ENCODE measurements around the gene KLHL29. TPM values are rescaled to one million over a fixed set of nuclear protein-coding genes. Genes with fewer than 3 reads are reported as not detected.

Gene KLHL29
- polyA plus RNA-seq, 1 donor from 2014 or later, result 42.4 TPM

GRCh38 chr2:23356711-23357110, 28.3 kb upstream of the KLHL29 start:
- no peak overlapping the region for H2AFZ ChIP-seq (ENCODE audit: low read depth, low read length)

GRCh38 chr2:23359631-23360567, 25.1 kb upstream of the KLHL29 start:
- H3K9me2 ChIP-seq (ENCODE audit: insufficient read depth, low read length), result no peaks in the 10 kb centered on the region
- TF ChIP-seq EP300 (conservative IDR thresholded peaks at IDR 0.05; ENCODE audit: poor library complexity, severe bottlenecking), result no peak
- no peak for TF ChIP-seq TAF1 (IDR thresholded peaks at IDR 0.05; ENCODE audit: low read depth)
- TF ChIP-seq EZH2 (IDR thresholded peaks at IDR 0.05; ENCODE audit: borderline replicate concordance, insufficient read depth, low read length, poor library complexity, severe bottlenecking), result no peak
- no peak for TF ChIP-seq MXI1 (conservative IDR thresholded peaks at IDR 0.05; ENCODE audit: poor library complexity, severe bottlenecking)
- no peak for TF ChIP-seq POLR2AphosphoS5 (IDR thresholded peaks at IDR 0.05)
- TF ChIP-seq, protein P1, sequence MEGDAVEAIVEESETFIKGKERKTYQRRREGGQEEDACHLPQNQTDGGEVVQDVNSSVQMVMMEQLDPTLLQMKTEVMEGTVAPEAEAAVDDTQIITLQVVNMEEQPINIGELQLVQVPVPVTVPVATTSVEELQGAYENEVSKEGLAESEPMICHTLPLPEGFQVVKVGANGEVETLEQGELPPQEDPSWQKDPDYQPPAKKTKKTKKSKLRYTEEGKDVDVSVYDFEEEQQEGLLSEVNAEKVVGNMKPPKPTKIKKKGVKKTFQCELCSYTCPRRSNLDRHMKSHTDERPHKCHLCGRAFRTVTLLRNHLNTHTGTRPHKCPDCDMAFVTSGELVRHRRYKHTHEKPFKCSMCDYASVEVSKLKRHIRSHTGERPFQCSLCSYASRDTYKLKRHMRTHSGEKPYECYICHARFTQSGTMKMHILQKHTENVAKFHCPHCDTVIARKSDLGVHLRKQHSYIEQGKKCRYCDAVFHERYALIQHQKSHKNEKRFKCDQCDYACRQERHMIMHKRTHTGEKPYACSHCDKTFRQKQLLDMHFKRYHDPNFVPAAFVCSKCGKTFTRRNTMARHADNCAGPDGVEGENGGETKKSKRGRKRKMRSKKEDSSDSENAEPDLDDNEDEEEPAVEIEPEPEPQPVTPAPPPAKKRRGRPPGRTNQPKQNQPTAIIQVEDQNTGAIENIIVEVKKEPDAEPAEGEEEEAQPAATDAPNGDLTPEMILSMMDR (IDR thresholded peaks at IDR 0.05; ENCODE audit: poor library complexity, severe bottlenecking), result no peak
- TF ChIP-seq REST (IDR thresholded peaks at IDR 0.05; ENCODE audit: borderline replicate concordance), result no peak
- no peaks in the 10 kb centered on the region for H3K79me2 ChIP-seq (replicated peaks; ENCODE audit: insufficient read depth, low read length)
- no peak overlapping the region for H3K4me3 ChIP-seq (ENCODE audit: low read length)
- no peak overlapping the region for H3K4me2 ChIP-seq (ENCODE audit: low read length)
- H3K9me3 ChIP-seq (ENCODE audit: low read length), result no peaks in the 10 kb centered on the region
- H4K20me1 ChIP-seq (ENCODE audit: insufficient read depth), result no peaks in the 10 kb centered on the region
- no peaks in the 10 kb centered on the region for H3K36me3 ChIP-seq (ENCODE audit: insufficient read depth, low read length)
- H3K27me3 ChIP-seq (ENCODE audit: insufficient read depth, low read depth, low read length), result no peaks in the 10 kb centered on the region
- no peak overlapping the region for H2AFZ ChIP-seq (ENCODE audit: low read depth, low read length)
- H3F3A ChIP-seq (ENCODE audit: insufficient read depth, low read length, poor library complexity, severe bottlenecking), result no peaks in the 10 kb centered on the region
- no peak overlapping the region for H3K9ac ChIP-seq (ENCODE audit: low read length)
- H3K27ac ChIP-seq (ENCODE audit: low read length), result no peak overlapping the region

More at GRCh38 chr2:23356711-23357110, 28.3 kb upstream of the KLHL29 start:
- Histone ChIP-seq H4K20me1 (ENCODE audit: insufficient read depth) (no peaks in the 10 kb centered on the region), H3K36me3 (ENCODE audit: insufficient read depth, low read length) (no peaks in the 10 kb centered on the region), H3K4me2 (ENCODE audit: low read length) (no peak overlapping the region), H3K27me3 (ENCODE audit: insufficient read depth, low read depth, low read length) (no peaks in the 10 kb centered on the region), H3K9me2 (ENCODE audit: insufficient read depth, low read length) (no peaks in the 10 kb centered on the region), H3K27ac (ENCODE audit: low read length) (no peak overlapping the region), H3F3A (ENCODE audit: insufficient read depth, low read length, poor library complexity, severe bottlenecking) (no peaks in the 10 kb centered on the region), H3K4me3 (ENCODE audit: low read length) (no peak overlapping the region), H3K9me3 (ENCODE audit: low read length) (no peaks in the 10 kb centered on the region), H3K9ac (ENCODE audit: low read length) (no peak overlapping the region), H3K79me2 (replicated peaks; ENCODE audit: insufficient read depth, low read length) (no peaks in the 10 kb centered on the region)
- no peak for TF ChIP-seq MXI1 (conservative IDR thresholded peaks at IDR 0.05; ENCODE audit: poor library complexity, severe bottlenecking)
- TF ChIP-seq, protein P1 (IDR thresholded peaks at IDR 0.05; ENCODE audit: poor library complexity, severe bottlenecking), result no peak
